ENCODE results near the gene MED22.

- no peak for TF ChIP-seq CTCF (IDR thresholded peaks at IDR 0.05)
- no peak for TF ChIP-seq ZFX (IDR thresholded peaks at IDR 0.05; ENCODE audit: borderline replicate concordance)
Observed at GRCh38 chr9:133349965-133350616, 2.2 kb upstream of the MED22 start.

Measured in 22Rv1 (cell line).